T-helper 1 cell (primary cell): ENCODE data around the gene FRMD4B.
"Not testable (repeated sequence)": the region's sequence is repeated elsewhere in the genome, so short reads cannot be mapped to it uniquely, and the experiment has no call there.

Experiments used
- DNase-seq, 5 donors: peaks; one replicate each; pipeline ENCODE4 v3.0.0-alpha.2; 2012 to 2020

FRMD4B gene

DNA sequence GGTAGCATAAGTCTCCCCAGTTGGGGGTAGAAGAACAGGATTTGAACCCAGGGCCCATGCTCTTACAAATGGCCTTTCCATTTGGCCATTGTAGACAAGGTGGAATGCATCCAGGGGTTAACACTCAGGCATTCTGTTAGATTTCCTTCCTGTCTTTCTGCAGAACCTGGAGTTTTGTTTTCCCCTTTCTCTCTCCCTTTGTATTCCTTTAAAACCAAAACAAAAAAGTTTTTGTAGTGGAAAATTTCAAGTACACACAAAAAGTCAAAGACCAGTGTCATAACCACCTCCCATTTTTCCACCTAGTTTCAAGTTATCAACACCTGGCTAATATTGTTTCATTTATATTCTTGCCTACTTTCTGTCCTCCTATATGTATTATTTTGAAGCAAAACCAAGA is 26.0 kb downstream of the FRMD4B start:
- no peak for DNase-seq

- no peak for DNase-seq
These were observed 26.5 kb downstream of the FRMD4B start for GRCh38 chr3:69359339-69359893.

DNA sequence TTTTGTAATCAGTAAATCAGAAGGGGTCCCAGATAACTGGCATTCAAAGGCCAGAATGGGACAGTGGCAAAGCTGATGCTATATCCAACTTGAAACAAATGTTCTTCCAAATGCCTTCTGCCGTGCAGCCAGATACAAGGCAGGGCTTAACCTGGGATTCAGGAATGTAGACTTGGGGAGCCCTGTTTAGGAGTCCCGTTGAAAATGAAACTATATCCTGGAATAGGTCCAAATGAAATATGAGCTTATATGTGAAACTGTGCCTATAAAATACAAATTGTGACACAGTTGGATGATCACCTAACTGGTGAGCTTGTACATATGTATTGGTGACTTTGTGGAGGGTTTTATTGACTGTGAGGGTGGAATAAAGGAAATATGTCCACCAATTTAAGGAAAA is 28.7 kb downstream of the FRMD4B start:
- DNase-seq = no peak

DNA sequence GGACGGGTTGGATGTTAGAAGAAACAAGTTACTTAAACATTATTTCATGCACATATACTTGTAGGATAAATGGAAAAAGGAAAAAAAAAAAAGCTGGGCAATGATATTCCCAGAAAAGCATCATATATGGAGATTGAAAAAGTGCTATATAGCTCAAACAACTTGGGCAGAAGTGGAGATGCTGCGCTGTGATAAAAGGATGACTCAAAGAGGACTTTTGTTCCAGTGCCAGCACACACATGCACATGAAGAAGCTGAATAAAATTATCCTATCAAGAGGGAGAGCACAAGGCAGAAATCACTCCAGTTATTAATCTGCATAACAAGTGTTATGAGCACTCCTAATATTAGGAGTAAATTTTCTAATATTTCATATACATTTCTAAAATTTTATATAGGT is 30.9 kb downstream of the FRMD4B start:
- DNase-seq = no peak

DNA sequence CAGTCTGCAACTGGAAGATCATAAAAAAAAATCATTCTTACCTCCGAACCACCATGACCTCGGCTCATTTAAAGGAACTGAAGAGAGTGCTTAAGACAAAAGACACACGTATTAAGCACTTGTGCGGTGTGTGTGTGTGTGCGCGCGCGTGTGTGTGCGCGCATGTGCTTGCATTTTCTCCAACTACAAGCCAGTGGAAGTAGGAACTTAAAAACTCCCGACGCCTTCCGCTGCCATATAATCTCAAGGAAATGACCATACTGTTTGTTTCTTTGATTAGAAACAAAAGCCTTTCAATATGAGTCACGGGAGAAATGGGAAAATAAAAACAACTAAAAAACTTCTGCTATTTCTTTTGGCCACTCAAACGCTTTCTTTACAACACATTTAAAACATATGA is 32.4 kb downstream of the FRMD4B start:
- DNase-seq = peak in 1 of 5 donors; percentile 10

DNA sequence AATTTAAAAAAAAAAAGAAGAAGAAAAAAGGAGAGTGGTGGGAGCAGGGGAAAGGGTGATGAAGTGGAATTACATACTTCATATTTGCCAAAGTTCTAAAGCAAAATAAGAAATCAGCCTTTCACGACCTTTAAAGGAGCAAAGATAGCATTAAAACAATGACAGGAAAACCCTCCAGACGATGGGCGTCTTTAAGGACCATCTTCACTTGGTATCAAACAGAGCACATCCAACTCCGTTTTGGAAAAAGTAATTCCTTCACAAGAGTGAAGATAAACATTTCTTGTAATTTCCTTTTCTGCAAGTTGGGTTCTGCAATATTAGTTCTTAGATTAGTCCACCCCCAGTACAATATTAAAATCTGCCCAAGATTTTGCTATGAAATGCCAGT is 32.8 kb downstream of the FRMD4B start:
- no peak for DNase-seq

DNA sequence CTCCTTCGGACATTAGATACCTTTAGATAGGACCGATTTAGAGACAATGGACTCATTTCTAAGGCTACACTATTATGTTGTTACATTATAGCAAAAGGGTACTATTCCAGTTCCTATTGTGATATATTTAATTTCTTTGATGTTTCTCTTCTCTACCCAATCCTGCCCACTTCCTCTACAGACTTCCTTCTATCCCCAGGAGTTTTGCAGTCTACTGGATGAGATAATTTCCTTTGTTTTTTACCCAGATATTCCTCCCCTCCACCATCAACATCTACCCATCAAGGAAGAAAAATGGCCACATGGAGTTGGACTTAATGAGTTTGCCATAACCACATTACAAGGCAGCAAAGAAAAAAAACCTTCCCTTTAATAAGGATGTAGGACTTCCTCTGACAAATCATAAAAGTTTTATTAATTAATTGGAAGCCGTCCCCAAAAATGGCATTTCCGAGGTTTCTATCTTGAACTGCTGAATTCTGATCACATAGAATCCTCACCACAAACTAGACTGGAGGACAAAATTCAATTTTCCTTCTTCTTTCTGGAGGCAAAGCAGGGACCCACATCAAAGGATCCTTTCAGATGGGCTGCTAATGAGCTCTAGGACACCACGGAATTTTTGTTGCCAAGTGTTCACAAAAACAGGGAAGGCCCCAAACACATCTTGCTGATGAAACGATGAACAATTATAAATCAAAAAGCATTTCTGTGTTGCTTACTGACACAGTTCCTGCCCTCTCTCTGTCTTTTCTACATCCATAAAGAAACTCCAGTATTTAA is 33.4 kb downstream of the FRMD4B start:
- DNase-seq = no peak

- DNase-seq = no peak
These were observed 42.0 kb downstream of the FRMD4B start for GRCh38 chr3:69343875-69344274.

- DNase-seq = no peak
These were observed 43.8 kb downstream of the FRMD4B start for GRCh38 chr3:69342074-69342473.

- no peak for DNase-seq
These were observed 46.1 kb downstream of the FRMD4B start for GRCh38 chr3:69339760-69340159.

- DNase-seq = no peak
These were observed 47.0 kb downstream of the FRMD4B start for GRCh38 chr3:69338911-69339310.

DNA sequence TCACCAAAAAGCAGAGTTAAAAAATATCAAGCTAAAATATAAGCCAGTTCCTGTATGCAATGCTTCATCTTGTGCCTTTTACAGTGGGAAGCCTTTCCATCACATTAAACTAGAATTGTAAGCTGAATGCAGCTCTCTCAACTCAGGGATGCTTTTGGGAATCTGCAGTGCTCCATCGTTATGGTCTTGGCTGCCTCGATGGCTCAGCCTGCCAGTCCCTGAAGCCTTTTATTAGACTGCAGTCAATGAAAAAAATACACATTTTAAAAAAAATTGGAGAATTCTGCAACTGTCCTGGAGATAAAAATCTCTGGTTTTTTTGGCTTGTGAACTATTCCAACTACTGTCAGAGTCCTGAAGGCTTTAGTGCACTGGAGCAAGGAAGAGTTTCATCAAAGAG is 53.0 kb downstream of the FRMD4B start:
- DNase-seq = no peak

- no peak for DNase-seq
These were observed 54.9 kb downstream of the FRMD4B start for GRCh38 chr3:69330891-69331400.

GRCh38 chr3:69329892-69330291 is 56.0 kb downstream of the FRMD4B start:
- DNase-seq = no peak

DNA sequence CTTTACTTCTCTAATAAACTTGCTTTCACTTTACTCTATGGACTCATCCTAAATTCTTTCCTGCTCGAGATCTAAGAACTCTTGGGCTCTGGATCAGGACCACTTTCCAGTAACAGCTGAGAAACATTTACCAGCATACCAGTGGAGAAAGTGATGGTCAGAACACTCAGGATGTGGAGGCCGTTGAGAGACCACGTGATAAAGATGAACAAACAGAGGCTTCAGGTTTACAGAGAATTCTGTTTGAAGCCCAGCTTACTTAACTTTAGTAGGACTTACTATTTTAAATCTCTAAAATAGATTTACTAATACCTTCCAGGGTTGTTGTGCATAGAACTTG is 57.0 kb downstream of the FRMD4B start:
- no peak for DNase-seq

DNA sequence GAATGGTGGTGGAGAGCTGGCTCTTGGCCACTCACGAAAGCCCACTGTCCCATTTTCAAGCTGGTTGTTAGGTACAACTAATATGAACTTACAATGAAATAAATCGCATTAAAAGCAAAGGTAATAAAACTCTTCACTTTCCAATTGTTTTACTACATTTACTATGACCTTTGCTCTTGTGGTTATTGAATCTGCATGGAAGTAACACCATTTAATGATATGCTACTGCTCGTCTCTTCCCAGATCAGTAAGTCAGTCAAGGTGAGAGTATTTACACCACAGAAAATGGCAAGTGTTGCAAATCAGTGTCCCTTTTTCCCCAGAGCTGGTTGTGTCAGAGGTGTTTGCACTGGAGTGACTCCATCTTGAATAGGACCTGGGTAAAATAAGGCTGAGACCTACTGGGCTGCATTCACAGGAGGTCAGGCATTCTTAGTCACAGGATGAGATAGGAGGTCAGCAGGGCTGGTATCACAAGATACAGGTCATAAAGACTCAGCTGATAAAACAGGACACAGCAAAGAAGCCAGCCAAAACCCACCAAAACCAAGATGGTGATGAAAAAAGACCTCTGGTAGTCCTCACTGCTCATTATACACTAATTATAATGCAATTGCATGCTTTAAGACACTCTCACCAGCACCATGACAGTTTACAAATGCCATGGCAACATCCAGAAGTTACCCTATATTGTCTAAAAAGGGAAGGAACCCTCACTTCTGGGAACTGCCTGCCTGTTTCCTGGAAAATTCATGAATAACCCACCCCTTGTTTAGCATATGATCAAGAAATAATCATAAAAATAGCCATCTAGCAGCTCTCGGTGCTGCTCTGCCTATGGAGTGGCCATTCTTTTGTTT is 57.6 kb downstream of the FRMD4B start:
- no peak for DNase-seq

- DNase-seq = peak in 3 of 5 donors; percentile 15 to 82 (median 25)
These were observed 59.0 kb downstream of the FRMD4B start for GRCh38 chr3:69326855-69327300.

GRCh38 chr3:69325151-69325550 is 60.7 kb downstream of the FRMD4B start:
- no peak for DNase-seq

DNA sequence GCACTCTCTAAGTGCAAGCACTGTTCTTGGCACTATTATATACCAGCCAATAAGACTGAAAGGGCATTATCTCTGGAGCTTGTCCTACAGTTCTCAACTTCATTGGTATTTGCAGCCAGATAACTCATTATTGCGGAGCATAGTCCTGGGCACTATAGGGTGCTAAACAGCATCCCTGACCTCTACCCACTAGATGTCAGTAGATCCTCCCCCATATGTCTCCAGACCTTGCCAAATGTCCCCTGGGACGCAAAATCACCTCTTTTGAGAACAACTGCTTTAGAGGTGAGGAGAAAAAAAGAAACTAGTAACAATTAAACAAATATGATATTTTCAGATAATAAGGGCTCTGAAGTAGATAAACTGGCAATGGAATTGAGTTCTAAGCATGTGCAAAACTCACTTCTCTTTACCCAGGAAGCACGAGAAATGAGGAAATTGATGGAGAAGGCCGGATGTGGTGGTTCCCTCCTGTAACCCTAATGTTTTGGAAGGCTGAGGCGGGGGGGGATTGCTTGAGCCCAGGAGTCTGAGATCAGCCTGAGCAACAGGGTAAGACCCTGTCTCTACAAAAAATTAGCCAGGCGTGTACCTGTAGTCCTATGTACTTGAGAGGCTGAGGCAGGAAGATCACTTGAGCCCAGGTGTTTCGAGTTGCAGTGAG is 61.4 kb downstream of the FRMD4B start:
- DNase-seq = peak in 1 of 5 donors; percentile 12

GRCh38 chr3:69323941-69324340 is 61.9 kb downstream of the FRMD4B start:
- DNase-seq = no peak

DNA sequence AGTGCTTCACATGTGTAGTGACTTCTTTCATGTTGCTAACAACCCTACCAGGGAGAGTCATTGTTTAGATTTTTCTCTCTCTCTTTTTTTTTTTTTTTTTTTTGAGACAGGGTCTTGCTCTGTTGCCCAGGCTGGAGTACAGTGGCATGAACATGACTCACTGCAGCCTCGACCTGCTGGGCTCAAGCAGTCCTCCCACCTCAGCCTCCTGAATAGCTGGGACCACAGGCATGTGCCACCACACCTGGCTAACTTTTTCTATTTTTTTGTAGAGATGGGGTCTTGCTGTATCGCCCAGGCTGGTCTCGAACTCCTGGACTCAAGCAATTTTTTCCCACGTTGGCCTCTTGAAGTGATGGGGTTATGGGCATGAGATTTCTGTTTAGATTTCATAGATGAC is 63.4 kb downstream of the FRMD4B start:
- DNase-seq = not testable (repeated sequence)

- DNase-seq = no peak
These were observed 63.8 kb downstream of the FRMD4B start for GRCh38 chr3:69322158-69322509.
